Testis (tissue), 2 donors: ENCODE measurements around the gene BLTP1.

Source experiments
- POLR2A ChIP-seq: fragments of 450-650 bp; IDR thresholded peaks from one replicate; pipeline ENCODE4 v1.6.1; 2017; ENCODE audit warnings: antibody characterized with exemption, mild to moderate bottlenecking, moderate library complexity
- TF ChIP-seq, protein P1 (sequence below), 3 experiments: fragments of 450-650 bp in 2 of 3; fragments of 200-600 bp in 1 of 3; sonication (generic) in 1 of 3; IDR thresholded peaks; one replicate each; pipeline ENCODE4 v1.5.1; 2016 to 2019; ENCODE audit warnings: antibody characterized with exemption in 3 of 3, mild to moderate bottlenecking in 2 of 3, moderate library complexity in 1 of 3

DNA sequence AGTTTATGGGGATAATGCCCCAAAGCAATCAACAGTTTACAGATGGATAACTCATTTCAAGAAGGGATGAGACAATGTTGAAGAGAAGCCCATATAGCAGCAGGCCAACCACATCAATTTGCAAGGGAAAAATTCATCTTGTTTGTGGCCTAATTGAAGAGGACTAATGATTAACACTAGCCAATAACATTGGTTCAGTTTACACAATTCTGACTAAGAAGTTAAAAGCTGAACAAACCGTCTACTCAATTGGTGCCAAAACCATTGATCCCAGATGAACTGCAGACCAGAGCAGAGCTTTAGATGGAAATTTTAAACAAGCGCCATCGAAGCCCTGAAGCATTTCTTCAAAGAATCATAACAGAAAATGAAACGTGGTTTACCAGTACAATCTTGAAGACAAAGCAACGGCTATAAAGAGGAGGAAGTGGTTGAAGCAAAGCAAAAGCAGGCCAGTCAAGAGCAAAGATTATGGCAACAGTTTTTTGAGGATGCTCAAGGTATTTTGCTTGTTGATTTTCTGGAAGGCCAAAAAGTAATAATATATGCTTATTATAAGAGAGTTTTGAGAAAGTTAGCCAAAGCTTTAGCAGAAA, 20.5 kb upstream of the BLTP1 start:
- TF ChIP-seq, protein P1, sequence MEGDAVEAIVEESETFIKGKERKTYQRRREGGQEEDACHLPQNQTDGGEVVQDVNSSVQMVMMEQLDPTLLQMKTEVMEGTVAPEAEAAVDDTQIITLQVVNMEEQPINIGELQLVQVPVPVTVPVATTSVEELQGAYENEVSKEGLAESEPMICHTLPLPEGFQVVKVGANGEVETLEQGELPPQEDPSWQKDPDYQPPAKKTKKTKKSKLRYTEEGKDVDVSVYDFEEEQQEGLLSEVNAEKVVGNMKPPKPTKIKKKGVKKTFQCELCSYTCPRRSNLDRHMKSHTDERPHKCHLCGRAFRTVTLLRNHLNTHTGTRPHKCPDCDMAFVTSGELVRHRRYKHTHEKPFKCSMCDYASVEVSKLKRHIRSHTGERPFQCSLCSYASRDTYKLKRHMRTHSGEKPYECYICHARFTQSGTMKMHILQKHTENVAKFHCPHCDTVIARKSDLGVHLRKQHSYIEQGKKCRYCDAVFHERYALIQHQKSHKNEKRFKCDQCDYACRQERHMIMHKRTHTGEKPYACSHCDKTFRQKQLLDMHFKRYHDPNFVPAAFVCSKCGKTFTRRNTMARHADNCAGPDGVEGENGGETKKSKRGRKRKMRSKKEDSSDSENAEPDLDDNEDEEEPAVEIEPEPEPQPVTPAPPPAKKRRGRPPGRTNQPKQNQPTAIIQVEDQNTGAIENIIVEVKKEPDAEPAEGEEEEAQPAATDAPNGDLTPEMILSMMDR (IDR thresholded peaks at IDR 0.05): no peak
- TF ChIP-seq POLR2A: no peak
